Measurements from ENCODE around the gene CEP126.

GRCh38 chr11:101914738-101915426 lies at the start of gene CEP126:
- TF ChIP-seq GATA2 (IDR thresholded peaks at IDR 0.05; ENCODE audit: low read depth, low read length) (no peak), GATA3 (IDR thresholded peaks at IDR 0.05; ENCODE audit: low read depth, low read length) (no peak)
